ENCODE measurements around the gene CCDC150. TPM values are rescaled to one million over a fixed set of nuclear protein-coding genes. Genes with fewer than 3 reads are reported as not detected.

CCDC150 gene
- total RNA-seq, 2 donors from 2014 or later, result 0.50 to 7.6 TPM

DNA sequence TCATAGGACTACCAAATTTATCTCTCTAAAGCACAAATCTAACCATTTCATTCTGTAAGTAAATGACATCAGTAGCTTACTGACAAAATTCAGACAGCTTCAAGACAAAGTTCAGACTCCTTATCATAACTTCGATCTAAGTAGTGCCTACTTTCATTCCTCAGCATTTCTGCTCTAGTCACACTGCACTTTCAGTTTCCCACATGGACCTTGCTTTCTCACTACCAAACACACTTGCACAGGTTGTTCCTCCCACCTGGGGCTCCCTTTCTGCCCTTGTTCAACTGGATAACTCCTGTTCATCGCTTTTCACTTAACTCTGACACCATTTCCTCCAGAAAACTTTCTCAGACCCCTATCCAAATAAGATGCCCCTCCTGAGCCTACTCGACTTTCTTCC lies 22.1 kb upstream of the CCDC150 start:
- H3K9me3 ChIP-seq, result no peaks in the 10 kb centered on the region
- H3K27me3 ChIP-seq (replicated peaks; ENCODE audit: insufficient read depth), result no peaks in the 10 kb centered on the region
- no peak overlapping the region for H3K4me3 ChIP-seq
- intact Hi-C loops (cut with DNase I), result no loop called here
- H3K27ac ChIP-seq, result no peak overlapping the region
- TF ChIP-seq POLR2A (IDR thresholded peaks at IDR 0.05) (no peak), POLR2AphosphoS5 (IDR thresholded peaks at IDR 0.05) (no peak)
- TF ChIP-seq, protein P1, sequence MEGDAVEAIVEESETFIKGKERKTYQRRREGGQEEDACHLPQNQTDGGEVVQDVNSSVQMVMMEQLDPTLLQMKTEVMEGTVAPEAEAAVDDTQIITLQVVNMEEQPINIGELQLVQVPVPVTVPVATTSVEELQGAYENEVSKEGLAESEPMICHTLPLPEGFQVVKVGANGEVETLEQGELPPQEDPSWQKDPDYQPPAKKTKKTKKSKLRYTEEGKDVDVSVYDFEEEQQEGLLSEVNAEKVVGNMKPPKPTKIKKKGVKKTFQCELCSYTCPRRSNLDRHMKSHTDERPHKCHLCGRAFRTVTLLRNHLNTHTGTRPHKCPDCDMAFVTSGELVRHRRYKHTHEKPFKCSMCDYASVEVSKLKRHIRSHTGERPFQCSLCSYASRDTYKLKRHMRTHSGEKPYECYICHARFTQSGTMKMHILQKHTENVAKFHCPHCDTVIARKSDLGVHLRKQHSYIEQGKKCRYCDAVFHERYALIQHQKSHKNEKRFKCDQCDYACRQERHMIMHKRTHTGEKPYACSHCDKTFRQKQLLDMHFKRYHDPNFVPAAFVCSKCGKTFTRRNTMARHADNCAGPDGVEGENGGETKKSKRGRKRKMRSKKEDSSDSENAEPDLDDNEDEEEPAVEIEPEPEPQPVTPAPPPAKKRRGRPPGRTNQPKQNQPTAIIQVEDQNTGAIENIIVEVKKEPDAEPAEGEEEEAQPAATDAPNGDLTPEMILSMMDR (IDR thresholded peaks at IDR 0.05), result no peak
- WGBS, result 76% methylated on average over 3 of the region's 3 CpGs
- no peaks in the 10 kb centered on the region for H3K36me3 ChIP-seq
- H3K4me1 ChIP-seq (replicated peaks), result no peaks in the 10 kb centered on the region
- DNase-seq (ENCODE audit: low spot score), result no peak

DNA sequence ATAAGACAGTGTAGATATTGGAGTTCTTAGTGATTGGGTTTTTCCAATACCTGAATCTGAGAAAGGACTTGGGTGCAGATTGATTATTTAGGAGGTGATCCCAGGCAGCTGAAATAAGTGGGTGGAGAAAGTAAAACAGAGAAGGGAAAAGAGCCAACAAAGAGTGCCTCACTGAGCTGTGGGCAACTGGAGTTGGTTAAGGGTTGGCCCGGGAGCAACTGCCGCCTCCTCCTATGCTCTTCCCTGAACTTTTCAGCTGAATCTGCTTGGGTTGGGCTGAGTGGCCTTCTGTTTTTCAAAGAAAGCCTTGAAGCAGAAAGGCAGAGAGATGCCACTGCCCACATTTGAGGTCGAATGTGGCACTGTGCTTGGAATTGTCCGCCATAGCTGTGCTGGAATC lies 20.9 kb upstream of the CCDC150 start:
- no peaks in the 10 kb centered on the region for H3K36me3 ChIP-seq
- H3K27me3 ChIP-seq (replicated peaks; ENCODE audit: insufficient read depth), result no peaks in the 10 kb centered on the region
- H3K27ac ChIP-seq, result no peak overlapping the region
- TF ChIP-seq, protein P1 (IDR thresholded peaks at IDR 0.05), result no peak
- no peaks in the 10 kb centered on the region for H3K9me3 ChIP-seq
- H3K4me3 ChIP-seq, result no peak overlapping the region
- H3K4me1 ChIP-seq (replicated peaks), result no peaks in the 10 kb centered on the region
- 91% methylated on average over 4 of the region's 4 CpGs for WGBS
- DNase-seq (ENCODE audit: low spot score), result no peak
- intact Hi-C loops (cut with DNase I), result no loop called here

DNA sequence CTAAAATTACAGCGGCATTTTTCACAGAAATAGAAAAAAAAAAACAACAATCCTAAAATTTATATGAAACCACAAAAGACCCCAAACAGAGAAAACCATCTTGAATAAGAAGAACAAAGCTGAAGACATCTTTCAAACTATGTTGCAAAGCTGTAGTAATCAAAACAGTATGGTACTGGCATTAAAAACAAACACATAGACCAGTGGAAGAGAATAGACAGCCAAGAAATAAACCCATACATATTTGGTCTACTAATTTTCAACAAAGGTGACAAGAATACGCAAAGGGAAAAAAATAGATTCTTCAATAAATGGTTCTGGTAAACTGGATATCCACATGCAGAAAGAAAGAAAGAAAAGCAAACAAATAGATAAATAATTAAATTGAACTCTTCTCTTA lies 9.0 kb upstream of the CCDC150 start:
- intact Hi-C loops (cut with DNase I), result no loop called here

DNA sequence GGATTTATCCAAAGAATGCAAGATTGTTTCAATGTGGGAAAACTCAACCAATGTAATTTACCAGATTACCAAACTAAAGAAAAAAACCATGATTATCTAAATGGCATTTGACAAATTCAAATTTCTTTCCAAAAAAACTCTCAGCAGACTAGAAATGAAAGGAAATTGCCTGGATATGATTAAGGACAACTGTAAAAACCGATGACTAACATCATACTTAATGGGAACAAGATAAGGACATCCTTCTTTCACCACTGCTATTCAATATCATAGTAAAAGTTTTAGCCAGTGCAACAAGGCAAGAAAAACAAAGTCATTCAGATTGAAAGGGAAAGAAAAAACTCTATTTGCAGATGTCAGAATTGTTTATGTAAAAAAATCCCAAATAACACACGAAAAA lies 4.4 kb upstream of the CCDC150 start:
- no peaks in the 10 kb centered on the region for H3K36me3 ChIP-seq
- H3K4me3 ChIP-seq, result no peak overlapping the region
- no peak for DNase-seq (ENCODE audit: low spot score)
- 67% methylated on average over 2 of the region's 2 CpGs for WGBS
- intact Hi-C loops (cut with DNase I), result no loop called here
- H3K4me1 ChIP-seq (replicated peaks), result no peaks in the 10 kb centered on the region
- H3K27me3 ChIP-seq (replicated peaks; ENCODE audit: insufficient read depth), result no peaks in the 10 kb centered on the region
- H3K27ac ChIP-seq, result no peak overlapping the region
- no peaks in the 10 kb centered on the region for H3K9me3 ChIP-seq
- TF ChIP-seq, protein P1 (IDR thresholded peaks at IDR 0.05), result no peak

More for the DNA sequence above, 9.0 kb upstream of the CCDC150 start:
- Histone ChIP-seq H3K4me1 (replicated peaks) (no peaks in the 10 kb centered on the region), H3K36me3 (no peaks in the 10 kb centered on the region), H3K9me3 (no peaks in the 10 kb centered on the region), H3K4me3 (no peak overlapping the region), H3K27ac (no peak overlapping the region), H3K27me3 (replicated peaks; ENCODE audit: insufficient read depth) (no peaks in the 10 kb centered on the region)
- WGBS, result 90% methylated on average over 2 of the region's 2 CpGs
- TF ChIP-seq POLR2AphosphoS5 (IDR thresholded peaks at IDR 0.05) (no peak), POLR2A (IDR thresholded peaks at IDR 0.05) (no peak)
- TF ChIP-seq, protein P1 (IDR thresholded peaks at IDR 0.05), result no peak
- DNase-seq (ENCODE audit: low spot score), result no peak

DNA sequence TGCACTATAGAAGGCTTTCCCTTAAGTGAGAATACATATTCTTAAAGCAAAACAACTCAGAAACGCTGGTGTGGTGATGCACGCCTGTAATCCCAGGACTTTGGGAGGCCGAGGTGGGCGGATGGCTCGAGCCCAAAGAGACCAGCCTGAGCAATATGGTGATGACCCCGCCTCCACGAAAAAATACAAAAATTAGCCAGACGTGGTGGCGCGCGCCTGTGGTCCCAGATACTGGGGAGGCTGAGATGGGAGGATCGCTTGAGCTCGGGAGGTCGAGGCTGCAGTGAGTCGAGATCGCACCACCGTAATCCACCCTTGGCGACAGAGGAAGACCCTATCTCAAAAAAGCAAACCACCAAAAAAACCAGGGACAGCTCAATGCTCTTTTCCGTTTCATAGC lies 750 bp upstream of the CCDC150 start:
- Histone ChIP-seq H3K4me3 (no peak overlapping the region), H3K4me1 (replicated peaks) (no peaks in the 10 kb centered on the region), H3K36me3 (no peaks in the 10 kb centered on the region), H3K27me3 (replicated peaks; ENCODE audit: insufficient read depth) (no peaks in the 10 kb centered on the region), H3K27ac (no peak overlapping the region), H3K9me3 (no peaks in the 10 kb centered on the region)
- no peak for DNase-seq (ENCODE audit: low spot score)
- WGBS, result 94% methylated on average over 19 of the region's 19 CpGs
- TF ChIP-seq POLR2A (IDR thresholded peaks at IDR 0.05) (no peak), POLR2AphosphoS5 (IDR thresholded peaks at IDR 0.05) (no peak)
- TF ChIP-seq, protein P1 (IDR thresholded peaks at IDR 0.05), result no peak
- intact Hi-C loops (cut with DNase I), result no loop called here

Measured in prostate gland (tissue), 2 donors.